SK-N-SH treated with all-trans-retinoic acid at 6 μM for 48 hours (cell line): ENCODE measurements around the gene PUS3.

Experiments
- ATAC-seq: fragments of 200-7000 bp; cut with Tn5 transposase; 3 replicates; pipeline ENCODE4 v1.9.1; 2020; ENCODE audit warnings: mild to moderate bottlenecking, moderate library complexity
- ARNTL ChIP-seq: fragments of 450-650 bp; formaldehyde crosslinking; IDR thresholded peaks from 2 replicates; pipeline ENCODE4 v1.5.0; 2020; ENCODE audit warnings: low read depth, mild to moderate bottlenecking, moderate library complexity, borderline replicate concordance
- BACH2 ChIP-seq: fragments of 250-450 bp; sonication (Bioruptor Pico); IDR thresholded peaks from 2 replicates; pipeline ENCODE4 v1.9.0; 2021; ENCODE audit warnings: mild to moderate bottlenecking, borderline replicate concordance
- CSDC2 ChIP-seq: fragments of 250-450 bp; sonication (Bioruptor Pico); IDR thresholded peaks from 2 replicates; pipeline ENCODE4 v1.5.0; 2020; ENCODE audit warnings: mild to moderate bottlenecking, moderate library complexity
- ESRRG ChIP-seq: fragments of 250-450 bp; sonication (Bioruptor Pico); IDR thresholded peaks from 2 replicates; pipeline ENCODE4 v1.6.1; 2021; ENCODE audit warnings: mild to moderate bottlenecking
- GLIS3 ChIP-seq: fragments of 250-450 bp; sonication (Bioruptor Pico); IDR thresholded peaks from 2 replicates; pipeline ENCODE4 v1.5.0; 2020; ENCODE audit warnings: mild to moderate bottlenecking, moderate library complexity
- ISL1 ChIP-seq: fragments of 250-450 bp; sonication (Bioruptor Pico); IDR thresholded peaks from 2 replicates; pipeline ENCODE4 v2.1.2; 2022; ENCODE audit warnings: mild to moderate bottlenecking, moderate library complexity
- OSR1 ChIP-seq: fragments of 250-450 bp; sonication (Bioruptor Pico); IDR thresholded peaks from 2 replicates; pipeline ENCODE4 v1.8.0; 2022; ENCODE audit warnings: moderate library complexity, mild to moderate bottlenecking, inconsistent platforms
- PPARA ChIP-seq: fragments of 250-450 bp; sonication (Bioruptor Pico); IDR thresholded peaks from 2 replicates; pipeline ENCODE4 v1.5.0; 2020; ENCODE audit warnings: mild to moderate bottlenecking, borderline replicate concordance
- SNAI2 ChIP-seq: fragments of 250-450 bp; sonication (Bioruptor Pico); IDR thresholded peaks from 2 replicates; pipeline ENCODE4 v1.5.0; 2020; ENCODE audit warnings: mild to moderate bottlenecking, moderate library complexity
- TCF4 ChIP-seq: fragments of 250-450 bp; sonication (Bioruptor Pico); IDR thresholded peaks from 2 replicates; pipeline ENCODE4 v1.8.0; 2021; ENCODE audit warnings: mild to moderate bottlenecking, moderate library complexity, borderline replicate concordance
- TOX ChIP-seq: fragments of 250-450 bp; sonication (Bioruptor Pico); IDR thresholded peaks from 2 replicates; pipeline ENCODE4 v1.8.0; 2021; ENCODE audit warnings: mild to moderate bottlenecking, moderate library complexity, borderline replicate concordance
- ZC3H10 ChIP-seq: fragments of 250-450 bp; sonication (Bioruptor Pico); IDR thresholded peaks from 2 replicates; pipeline ENCODE4 v1.5.1; 2021; ENCODE audit warnings: mild to moderate bottlenecking, moderate library complexity
- ZFP3 ChIP-seq: fragments of 250-450 bp; sonication (Bioruptor Pico); IDR thresholded peaks from 2 replicates; pipeline ENCODE4 v1.5.0; 2020; ENCODE audit warnings: mild to moderate bottlenecking, moderate library complexity
- ZFP30 ChIP-seq: fragments of 450-650 bp; formaldehyde crosslinking; IDR thresholded peaks from 2 replicates; pipeline ENCODE4 v1.5.0; 2022; ENCODE audit warnings: mild to moderate bottlenecking, moderate library complexity
- ZNF565 ChIP-seq: fragments of 450-650 bp; formaldehyde crosslinking; conservative IDR thresholded peaks from 2 replicates; pipeline ENCODE4 v1.5.0; 2020; ENCODE audit warnings: low read depth, mild to moderate bottlenecking, moderate library complexity
- ZNF70 ChIP-seq: fragments of 450-650 bp; formaldehyde crosslinking; IDR thresholded peaks from 2 replicates; pipeline ENCODE4 v1.5.0; 2020; ENCODE audit warnings: mild to moderate bottlenecking, moderate library complexity
- TF ChIP-seq, protein P1 (sequence below): fragments of 250-450 bp; sonication (Bioruptor Pico); IDR thresholded peaks from 2 replicates; pipeline ENCODE4 v1.5.1; 2020; ENCODE audit warnings: low read depth, mild to moderate bottlenecking, moderate library complexity
- TF ChIP-seq, protein P2 (sequence below): fragments of 250-450 bp; sonication (Bioruptor Pico); IDR thresholded peaks from 2 replicates; pipeline ENCODE4 v1.8.0; 2021; ENCODE audit warnings: low read depth, mild to moderate bottlenecking, moderate library complexity, borderline replicate concordance
- TF ChIP-seq, protein P3 (sequence below): fragments of 250-450 bp; sonication (Bioruptor Pico); IDR thresholded peaks from 2 replicates; pipeline ENCODE4 v1.5.0; 2020; ENCODE audit warnings: mild to moderate bottlenecking, moderate library complexity
- TF ChIP-seq, protein P4 (sequence below): fragments of 250-450 bp; sonication (Bioruptor Pico); IDR thresholded peaks from 2 replicates; pipeline ENCODE4 v1.5.1; 2021; ENCODE audit warnings: mild to moderate bottlenecking, moderate library complexity
- TF ChIP-seq, protein P5 (sequence below): fragments of 250-450 bp; sonication (Bioruptor Pico); IDR thresholded peaks from 2 replicates; pipeline ENCODE4 v1.8.0; 2020; ENCODE audit warnings: mild to moderate bottlenecking, moderate library complexity, borderline replicate concordance

PUS3 gene

DNA sequence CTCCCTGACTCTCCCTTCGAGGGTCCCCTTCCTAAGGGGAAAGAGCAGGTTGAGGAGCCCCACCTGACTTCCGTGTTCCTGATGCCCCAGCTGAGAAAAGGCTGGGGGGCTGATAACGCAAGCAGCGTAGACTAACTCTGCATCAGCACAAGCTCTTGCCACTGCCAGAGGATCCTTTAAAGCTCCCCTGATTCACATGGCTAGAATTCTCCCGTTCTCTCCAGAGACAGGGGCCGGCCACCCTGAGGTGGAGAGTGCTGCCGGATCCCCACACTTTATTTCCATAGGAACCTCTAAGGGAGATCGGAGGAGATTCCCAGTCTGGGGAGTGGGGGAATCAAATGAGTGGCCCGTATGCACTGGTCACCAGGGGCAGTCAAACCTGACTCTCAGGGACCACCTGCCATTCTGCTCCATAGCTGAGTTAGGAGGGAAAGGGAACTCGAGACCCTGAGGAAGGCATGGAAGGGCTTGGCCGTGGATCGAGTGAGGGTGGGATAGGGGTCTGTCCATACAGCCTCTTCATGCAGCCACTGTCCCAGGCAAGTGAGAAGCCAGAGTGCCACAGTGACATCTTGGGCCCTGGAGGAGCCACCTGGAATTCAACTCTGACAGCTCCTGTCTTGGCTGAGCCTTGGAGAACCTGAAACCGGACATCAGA lies 41.5 kb upstream of the PUS3 start:
- TF ChIP-seq ISL1 (CRISPR knock-in tag) (no peak), GLIS3 (CRISPR knock-in tag) (no peak), ARNTL (no peak), ZNF70 (CRISPR knock-in tag) (no peak), SNAI2 (CRISPR knock-in tag) (no peak), ZFP3 (CRISPR knock-in tag) (no peak), BACH2 (no peak), PPARA (CRISPR knock-in tag) (no peak), ZNF565 (no peak), CSDC2 (CRISPR knock-in tag) (no peak), TOX (CRISPR knock-in tag) (no peak), ZFP30 (CRISPR knock-in tag) (no peak), ESRRG (no peak), ZC3H10 (CRISPR knock-in tag) (no peak)
- TF ChIP-seq, protein P1, sequence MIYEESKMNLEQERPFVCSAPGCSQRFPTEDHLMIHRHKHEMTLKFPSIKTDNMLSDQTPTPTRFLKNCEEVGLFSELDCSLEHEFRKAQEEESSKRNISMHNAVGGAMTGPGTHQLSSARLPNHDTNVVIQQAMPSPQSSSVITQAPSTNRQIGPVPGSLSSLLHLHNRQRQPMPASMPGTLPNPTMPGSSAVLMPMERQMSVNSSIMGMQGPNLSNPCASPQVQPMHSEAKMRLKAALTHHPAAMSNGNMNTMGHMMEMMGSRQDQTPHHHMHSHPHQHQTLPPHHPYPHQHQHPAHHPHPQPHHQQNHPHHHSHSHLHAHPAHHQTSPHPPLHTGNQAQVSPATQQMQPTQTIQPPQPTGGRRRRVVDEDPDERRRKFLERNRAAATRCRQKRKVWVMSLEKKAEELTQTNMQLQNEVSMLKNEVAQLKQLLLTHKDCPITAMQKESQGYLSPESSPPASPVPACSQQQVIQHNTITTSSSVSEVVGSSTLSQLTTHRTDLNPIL (CRISPR knock-in tag) = no peak
- TF ChIP-seq, protein P2, sequence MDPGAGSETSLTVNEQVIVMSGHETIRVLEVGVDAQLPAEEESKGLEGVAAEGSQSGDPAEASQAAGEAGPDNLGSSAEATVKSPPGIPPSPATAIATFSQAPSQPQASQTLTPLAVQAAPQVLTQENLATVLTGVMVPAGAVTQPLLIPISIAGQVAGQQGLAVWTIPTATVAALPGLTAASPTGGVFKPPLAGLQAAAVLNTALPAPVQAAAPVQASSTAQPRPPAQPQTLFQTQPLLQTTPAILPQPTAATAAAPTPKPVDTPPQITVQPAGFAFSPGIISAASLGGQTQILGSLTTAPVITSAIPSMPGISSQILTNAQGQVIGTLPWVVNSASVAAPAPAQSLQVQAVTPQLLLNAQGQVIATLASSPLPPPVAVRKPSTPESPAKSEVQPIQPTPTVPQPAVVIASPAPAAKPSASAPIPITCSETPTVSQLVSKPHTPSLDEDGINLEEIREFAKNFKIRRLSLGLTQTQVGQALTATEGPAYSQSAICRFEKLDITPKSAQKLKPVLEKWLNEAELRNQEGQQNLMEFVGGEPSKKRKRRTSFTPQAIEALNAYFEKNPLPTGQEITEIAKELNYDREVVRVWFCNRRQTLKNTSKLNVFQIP = no peak
- TF ChIP-seq, protein P3, sequence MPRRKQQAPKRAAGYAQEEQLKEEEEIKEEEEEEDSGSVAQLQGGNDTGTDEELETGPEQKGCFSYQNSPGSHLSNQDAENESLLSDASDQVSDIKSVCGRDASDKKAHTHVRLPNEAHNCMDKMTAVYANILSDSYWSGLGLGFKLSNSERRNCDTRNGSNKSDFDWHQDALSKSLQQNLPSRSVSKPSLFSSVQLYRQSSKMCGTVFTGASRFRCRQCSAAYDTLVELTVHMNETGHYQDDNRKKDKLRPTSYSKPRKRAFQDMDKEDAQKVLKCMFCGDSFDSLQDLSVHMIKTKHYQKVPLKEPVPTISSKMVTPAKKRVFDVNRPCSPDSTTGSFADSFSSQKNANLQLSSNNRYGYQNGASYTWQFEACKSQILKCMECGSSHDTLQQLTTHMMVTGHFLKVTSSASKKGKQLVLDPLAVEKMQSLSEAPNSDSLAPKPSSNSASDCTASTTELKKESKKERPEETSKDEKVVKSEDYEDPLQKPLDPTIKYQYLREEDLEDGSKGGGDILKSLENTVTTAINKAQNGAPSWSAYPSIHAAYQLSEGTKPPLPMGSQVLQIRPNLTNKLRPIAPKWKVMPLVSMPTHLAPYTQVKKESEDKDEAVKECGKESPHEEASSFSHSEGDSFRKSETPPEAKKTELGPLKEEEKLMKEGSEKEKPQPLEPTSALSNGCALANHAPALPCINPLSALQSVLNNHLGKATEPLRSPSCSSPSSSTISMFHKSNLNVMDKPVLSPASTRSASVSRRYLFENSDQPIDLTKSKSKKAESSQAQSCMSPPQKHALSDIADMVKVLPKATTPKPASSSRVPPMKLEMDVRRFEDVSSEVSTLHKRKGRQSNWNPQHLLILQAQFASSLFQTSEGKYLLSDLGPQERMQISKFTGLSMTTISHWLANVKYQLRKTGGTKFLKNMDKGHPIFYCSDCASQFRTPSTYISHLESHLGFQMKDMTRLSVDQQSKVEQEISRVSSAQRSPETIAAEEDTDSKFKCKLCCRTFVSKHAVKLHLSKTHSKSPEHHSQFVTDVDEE (CRISPR knock-in tag) = no peak
- TF ChIP-seq, protein P4, sequence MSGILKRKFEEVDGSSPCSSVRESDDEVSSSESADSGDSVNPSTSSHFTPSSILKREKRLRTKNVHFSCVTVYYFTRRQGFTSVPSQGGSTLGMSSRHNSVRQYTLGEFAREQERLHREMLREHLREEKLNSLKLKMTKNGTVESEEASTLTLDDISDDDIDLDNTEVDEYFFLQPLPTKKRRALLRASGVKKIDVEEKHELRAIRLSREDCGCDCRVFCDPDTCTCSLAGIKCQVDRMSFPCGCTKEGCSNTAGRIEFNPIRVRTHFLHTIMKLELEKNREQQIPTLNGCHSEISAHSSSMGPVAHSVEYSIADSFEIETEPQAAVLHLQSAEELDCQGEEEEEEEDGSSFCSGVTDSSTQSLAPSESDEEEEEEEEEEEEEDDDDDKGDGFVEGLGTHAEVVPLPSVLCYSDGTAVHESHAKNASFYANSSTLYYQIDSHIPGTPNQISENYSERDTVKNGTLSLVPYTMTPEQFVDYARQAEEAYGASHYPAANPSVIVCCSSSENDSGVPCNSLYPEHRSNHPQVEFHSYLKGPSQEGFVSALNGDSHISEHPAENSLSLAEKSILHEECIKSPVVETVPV (CRISPR knock-in tag) = no peak
- no peak for ATAC-seq

DNA sequence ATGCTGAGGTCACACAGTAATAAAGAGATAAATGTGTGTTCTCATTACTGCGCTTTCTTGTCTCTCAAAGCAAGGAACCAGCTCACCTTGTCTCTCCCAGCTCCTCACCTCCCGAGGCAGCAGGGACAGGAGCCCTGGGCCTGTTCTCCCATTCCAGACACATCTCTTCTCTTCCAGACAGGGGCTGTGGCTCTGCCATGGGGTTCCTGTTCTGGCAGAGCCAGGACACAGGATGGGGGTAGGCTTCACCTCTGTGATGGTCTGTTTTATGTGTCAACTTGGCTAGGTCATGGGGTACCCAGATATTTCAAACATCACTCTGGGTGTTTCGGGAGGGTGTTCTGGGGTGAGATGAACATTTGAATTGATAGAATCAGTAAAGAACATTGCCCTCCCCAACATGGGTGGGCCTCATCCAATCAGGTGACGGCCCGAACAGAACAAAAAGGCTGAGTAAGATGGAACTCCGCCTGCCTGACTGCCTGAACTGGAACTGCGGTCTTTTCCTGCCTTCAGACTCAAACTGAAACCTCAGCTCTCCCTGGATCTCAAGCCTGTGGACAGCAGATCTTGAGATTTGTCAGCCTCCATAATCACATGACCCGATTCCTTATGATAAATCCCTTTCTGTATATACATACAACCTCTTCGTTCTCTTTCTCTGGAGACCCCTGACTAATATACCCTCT lies 40.8 kb upstream of the PUS3 start:
- TF ChIP-seq SNAI2 (CRISPR knock-in tag) (no peak), ZNF70 (CRISPR knock-in tag) (peak; percentile 76)
- no peak for ATAC-seq

DNA sequence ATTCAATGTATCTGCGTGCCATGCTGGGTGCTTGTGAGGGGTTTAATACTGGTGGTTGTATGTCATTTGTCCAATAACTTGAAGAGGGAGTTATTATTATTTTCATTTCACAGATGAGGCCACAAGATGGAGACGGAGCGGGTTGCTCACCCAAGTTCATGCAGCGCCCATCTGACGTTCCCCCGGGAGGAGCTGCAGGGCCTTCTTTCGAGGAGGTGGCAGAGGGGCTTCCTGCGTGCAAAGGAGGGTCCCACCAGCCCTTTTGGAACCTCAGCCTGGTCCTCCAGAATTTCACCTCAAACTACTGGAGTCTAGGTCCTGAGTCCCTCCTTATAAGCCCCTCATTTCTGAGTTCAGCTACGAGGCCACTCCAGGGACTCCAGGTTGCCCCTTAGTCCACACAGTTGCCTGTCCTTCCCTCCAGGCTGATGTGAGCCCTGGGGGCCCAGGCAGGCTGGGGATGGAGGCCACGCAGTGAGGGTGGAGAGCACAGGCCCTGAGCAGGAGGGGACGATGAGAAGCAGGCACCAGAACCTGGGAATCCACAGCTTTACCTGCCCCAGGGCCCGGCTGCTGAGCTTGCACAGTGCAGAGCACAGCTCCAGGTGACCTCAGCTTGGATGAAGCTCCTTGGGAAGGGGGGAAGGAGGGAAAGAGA lies 39.9 kb upstream of the PUS3 start:
- TF ChIP-seq, protein P3 (CRISPR knock-in tag) = no peak
- TF ChIP-seq ESRRG (no peak), TCF4 (CRISPR knock-in tag) (no peak), BACH2 (no peak), CSDC2 (CRISPR knock-in tag) (no peak), PPARA (CRISPR knock-in tag) (no peak), TOX (CRISPR knock-in tag) (no peak), OSR1 (CRISPR knock-in tag) (no peak)
- TF ChIP-seq, protein P1 (CRISPR knock-in tag) = no peak
- TF ChIP-seq, protein P5, sequence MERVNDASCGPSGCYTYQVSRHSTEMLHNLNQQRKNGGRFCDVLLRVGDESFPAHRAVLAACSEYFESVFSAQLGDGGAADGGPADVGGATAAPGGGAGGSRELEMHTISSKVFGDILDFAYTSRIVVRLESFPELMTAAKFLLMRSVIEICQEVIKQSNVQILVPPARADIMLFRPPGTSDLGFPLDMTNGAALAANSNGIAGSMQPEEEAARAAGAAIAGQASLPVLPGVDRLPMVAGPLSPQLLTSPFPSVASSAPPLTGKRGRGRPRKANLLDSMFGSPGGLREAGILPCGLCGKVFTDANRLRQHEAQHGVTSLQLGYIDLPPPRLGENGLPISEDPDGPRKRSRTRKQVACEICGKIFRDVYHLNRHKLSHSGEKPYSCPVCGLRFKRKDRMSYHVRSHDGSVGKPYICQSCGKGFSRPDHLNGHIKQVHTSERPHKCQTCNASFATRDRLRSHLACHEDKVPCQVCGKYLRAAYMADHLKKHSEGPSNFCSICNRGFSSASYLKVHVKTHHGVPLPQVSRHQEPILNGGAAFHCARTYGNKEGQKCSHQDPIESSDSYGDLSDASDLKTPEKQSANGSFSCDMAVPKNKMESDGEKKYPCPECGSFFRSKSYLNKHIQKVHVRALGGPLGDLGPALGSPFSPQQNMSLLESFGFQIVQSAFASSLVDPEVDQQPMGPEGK (CRISPR knock-in tag) = no peak
- TF ChIP-seq, all 23 proteins: peak for 0
- no peak for ATAC-seq
